Esophagus squamous epithelium (tissue), 4 donors: ENCODE data around the gene SLC17A3.

Experiments used
- POLR2A ChIP-seq, 4 donors: fragments of 450-650 bp; IDR thresholded peaks; one replicate each; pipeline ENCODE4 v1.6.1; 2017; ENCODE audit warnings: antibody characterized with exemption in 4 of 4, mild to moderate bottlenecking in 4 of 4, moderate library complexity in 3 of 4
- TF ChIP-seq, protein P1 (sequence below), 6 experiments: fragments of 450-650 bp in 4 of 6; fragments of 200-600 bp in 2 of 6; sonication (generic) in 2 of 6; IDR thresholded peaks; one replicate each; pipeline ENCODE4 v1.5.1; 2016 to 2019; ENCODE audit warnings: antibody characterized with exemption in 6 of 6, mild to moderate bottlenecking in 4 of 6, moderate library complexity in 4 of 6

DNA sequence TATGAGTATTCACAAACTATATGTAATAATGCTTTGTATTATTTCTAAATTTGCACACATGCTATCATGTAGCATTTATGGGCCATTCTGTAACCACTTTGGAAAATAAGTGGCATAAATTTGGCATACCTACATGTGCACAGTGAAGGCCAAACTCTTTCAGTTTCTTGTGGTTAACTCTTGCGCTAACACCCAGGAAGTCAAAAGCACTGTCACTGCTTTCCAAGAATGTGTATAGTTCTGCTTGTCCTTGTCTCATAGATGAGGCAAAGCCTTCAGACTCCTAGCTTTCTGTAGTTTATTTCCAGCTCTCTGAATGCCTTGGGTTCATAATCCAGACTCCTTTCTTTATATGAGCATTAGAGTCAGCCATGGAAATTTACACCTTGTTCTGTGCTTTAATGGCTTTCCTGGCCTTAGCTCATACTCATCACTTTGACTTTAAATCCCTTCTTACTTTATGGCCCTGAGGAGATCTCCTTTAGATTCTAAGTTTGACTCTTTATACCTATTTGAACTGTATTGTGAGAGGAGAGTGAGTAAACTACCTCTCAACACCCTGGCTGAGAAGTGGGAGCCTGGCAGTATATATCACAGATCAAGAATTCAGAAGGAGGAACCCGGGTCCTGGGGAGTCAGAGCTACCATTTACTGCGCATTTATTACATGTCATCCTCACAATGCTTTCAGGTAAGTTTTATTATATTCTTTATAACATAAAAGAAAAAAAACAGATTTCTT lies 949 bp upstream of the SLC17A3 start:
- TF ChIP-seq, protein P1, sequence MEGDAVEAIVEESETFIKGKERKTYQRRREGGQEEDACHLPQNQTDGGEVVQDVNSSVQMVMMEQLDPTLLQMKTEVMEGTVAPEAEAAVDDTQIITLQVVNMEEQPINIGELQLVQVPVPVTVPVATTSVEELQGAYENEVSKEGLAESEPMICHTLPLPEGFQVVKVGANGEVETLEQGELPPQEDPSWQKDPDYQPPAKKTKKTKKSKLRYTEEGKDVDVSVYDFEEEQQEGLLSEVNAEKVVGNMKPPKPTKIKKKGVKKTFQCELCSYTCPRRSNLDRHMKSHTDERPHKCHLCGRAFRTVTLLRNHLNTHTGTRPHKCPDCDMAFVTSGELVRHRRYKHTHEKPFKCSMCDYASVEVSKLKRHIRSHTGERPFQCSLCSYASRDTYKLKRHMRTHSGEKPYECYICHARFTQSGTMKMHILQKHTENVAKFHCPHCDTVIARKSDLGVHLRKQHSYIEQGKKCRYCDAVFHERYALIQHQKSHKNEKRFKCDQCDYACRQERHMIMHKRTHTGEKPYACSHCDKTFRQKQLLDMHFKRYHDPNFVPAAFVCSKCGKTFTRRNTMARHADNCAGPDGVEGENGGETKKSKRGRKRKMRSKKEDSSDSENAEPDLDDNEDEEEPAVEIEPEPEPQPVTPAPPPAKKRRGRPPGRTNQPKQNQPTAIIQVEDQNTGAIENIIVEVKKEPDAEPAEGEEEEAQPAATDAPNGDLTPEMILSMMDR (IDR thresholded peaks at IDR 0.05), result no peak
- no peak for TF ChIP-seq POLR2A (IDR thresholded peaks at IDR 0.05)
